ENCODE data around the gene KLHL22. TPM values are rescaled to one million over a fixed set of nuclear protein-coding genes. Genes with fewer than 3 reads are reported as not detected.

KLHL22 gene
- total RNA-seq, 1 experiment from 2014 or later: 26.5 TPM

- Mint-ChIP-seq H3K4me1 (ENCODE audit: low read depth, unreplicated experiment) (peaks cover 7% of the 10 kb centered on the region), H3K4me3 (ENCODE audit: low read depth, unreplicated experiment) (no peak overlapping the region)
These were observed 71.6 kb downstream of the KLHL22 start for GRCh38 chr22:20423906-20424551.

GRCh38 chr22:20423008-20423905 is 72.3 kb downstream of the KLHL22 start:
- no peaks in the 10 kb centered on the region for H3K9me3 Mint-ChIP-seq (ENCODE audit: low read depth, unreplicated experiment)
- peaks cover 7% of the 10 kb centered on the region for H3K4me1 Mint-ChIP-seq (ENCODE audit: low read depth, unreplicated experiment)
- TF ChIP-seq, protein P1, sequence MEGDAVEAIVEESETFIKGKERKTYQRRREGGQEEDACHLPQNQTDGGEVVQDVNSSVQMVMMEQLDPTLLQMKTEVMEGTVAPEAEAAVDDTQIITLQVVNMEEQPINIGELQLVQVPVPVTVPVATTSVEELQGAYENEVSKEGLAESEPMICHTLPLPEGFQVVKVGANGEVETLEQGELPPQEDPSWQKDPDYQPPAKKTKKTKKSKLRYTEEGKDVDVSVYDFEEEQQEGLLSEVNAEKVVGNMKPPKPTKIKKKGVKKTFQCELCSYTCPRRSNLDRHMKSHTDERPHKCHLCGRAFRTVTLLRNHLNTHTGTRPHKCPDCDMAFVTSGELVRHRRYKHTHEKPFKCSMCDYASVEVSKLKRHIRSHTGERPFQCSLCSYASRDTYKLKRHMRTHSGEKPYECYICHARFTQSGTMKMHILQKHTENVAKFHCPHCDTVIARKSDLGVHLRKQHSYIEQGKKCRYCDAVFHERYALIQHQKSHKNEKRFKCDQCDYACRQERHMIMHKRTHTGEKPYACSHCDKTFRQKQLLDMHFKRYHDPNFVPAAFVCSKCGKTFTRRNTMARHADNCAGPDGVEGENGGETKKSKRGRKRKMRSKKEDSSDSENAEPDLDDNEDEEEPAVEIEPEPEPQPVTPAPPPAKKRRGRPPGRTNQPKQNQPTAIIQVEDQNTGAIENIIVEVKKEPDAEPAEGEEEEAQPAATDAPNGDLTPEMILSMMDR (IDR thresholded peaks at IDR 0.05; ENCODE audit: unreplicated experiment): no peak
- H3K27ac Mint-ChIP-seq (ENCODE audit: unreplicated experiment): no peak overlapping the region
- H3K36me3 Mint-ChIP-seq (ENCODE audit: insufficient read depth, unreplicated experiment): no peaks in the 10 kb centered on the region
- BruUV-seq (replicated peaks): no TSS peak
- CTCF ChIA-PET: no interaction called here
- no peak overlapping the region for H3K4me3 Mint-ChIP-seq (ENCODE audit: low read depth, unreplicated experiment)
- H3K27me3 Mint-ChIP-seq (ENCODE audit: unreplicated experiment): peaks cover 17% of the 10 kb centered on the region
- DNase-seq: no peak
- intact Hi-C loops (cut with micrococcal nuclease; ENCODE audit: unreplicated experiment): no loop called here

More at GRCh38 chr22:20423906-20424551, 71.6 kb downstream of the KLHL22 start:
- Mint-ChIP-seq H3K36me3 (ENCODE audit: insufficient read depth, unreplicated experiment) (no peaks in the 10 kb centered on the region), H3K27me3 (ENCODE audit: unreplicated experiment) (peaks cover 23% of the 10 kb centered on the region), H3K9me3 (ENCODE audit: low read depth, unreplicated experiment) (no peaks in the 10 kb centered on the region), H3K27ac (ENCODE audit: unreplicated experiment) (no peak overlapping the region)
- DNase-seq: no peak
- TF ChIP-seq, protein P1 (IDR thresholded peaks at IDR 0.05; ENCODE audit: unreplicated experiment): no peak
- BruUV-seq (replicated peaks): no TSS peak
- intact Hi-C loops (cut with micrococcal nuclease; ENCODE audit: unreplicated experiment): no loop called here
- CTCF ChIA-PET: no interaction called here

DNA sequence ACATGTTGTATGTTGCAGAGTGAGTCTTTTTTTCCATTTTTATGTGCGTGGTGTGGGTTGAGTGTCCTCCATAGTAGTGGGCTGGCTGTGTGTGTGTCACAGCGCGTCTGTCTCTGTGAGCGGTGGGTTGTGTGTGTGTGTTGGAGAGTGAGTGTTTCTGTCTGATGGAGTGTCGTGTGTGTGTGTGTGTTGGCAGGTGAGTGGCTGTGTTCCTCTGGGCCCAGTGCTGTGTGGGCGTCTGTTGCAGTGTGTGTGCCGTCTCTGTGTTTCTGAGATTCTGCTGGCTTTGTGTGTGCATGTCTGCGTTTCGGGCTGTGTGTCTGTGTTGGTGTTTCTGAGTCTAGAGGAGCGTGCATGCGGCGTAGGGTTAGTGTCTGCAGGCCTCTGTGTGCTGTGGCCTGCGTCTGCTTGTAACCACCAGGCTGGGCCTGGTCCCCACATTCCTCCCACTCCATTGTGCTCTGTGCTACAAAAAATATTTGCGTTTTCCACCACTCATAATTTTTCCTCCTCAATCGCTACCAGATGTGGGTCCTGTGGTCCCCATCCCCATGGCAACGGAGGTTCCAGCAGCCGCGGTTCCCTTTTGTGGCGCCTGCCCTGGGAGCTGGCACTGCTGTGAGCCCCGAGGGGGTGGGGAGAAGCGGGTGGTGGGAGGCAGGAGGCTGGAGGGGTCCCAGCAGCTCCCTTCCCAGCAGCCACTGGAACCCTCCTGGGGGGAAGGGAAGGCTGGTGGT is 73.2 kb downstream of the KLHL22 start:
- CTCF ChIA-PET: no interaction called here
- Mint-ChIP-seq H3K27ac (ENCODE audit: unreplicated experiment) (no peak overlapping the region), H3K36me3 (ENCODE audit: insufficient read depth, unreplicated experiment) (no peaks in the 10 kb centered on the region), H3K4me3 (ENCODE audit: low read depth, unreplicated experiment) (no peak overlapping the region), H3K4me1 (ENCODE audit: low read depth, unreplicated experiment) (peaks cover 7% of the 10 kb centered on the region), H3K27me3 (ENCODE audit: unreplicated experiment) (peaks cover 9% of the 10 kb centered on the region), H3K9me3 (ENCODE audit: low read depth, unreplicated experiment) (no peaks in the 10 kb centered on the region)
- TF ChIP-seq, protein P1 (IDR thresholded peaks at IDR 0.05; ENCODE audit: unreplicated experiment): no peak
- no peak for DNase-seq
- BruUV-seq (replicated peaks): no TSS peak
- intact Hi-C loops (cut with micrococcal nuclease; ENCODE audit: unreplicated experiment): no loop called here

- CTCF ChIA-PET: no interaction called here
- no peaks in the 10 kb centered on the region for H3K36me3 Mint-ChIP-seq (ENCODE audit: insufficient read depth, unreplicated experiment)
- DNase-seq: no peak
- H3K4me1 Mint-ChIP-seq (ENCODE audit: low read depth, unreplicated experiment): peaks cover 7% of the 10 kb centered on the region
- intact Hi-C loops (cut with micrococcal nuclease; ENCODE audit: unreplicated experiment): no loop called here
- no TSS peak for BruUV-seq (replicated peaks)
- no peaks in the 10 kb centered on the region for H3K9me3 Mint-ChIP-seq (ENCODE audit: low read depth, unreplicated experiment)
- H3K4me3 Mint-ChIP-seq (ENCODE audit: low read depth, unreplicated experiment): no peak overlapping the region
- H3K27ac Mint-ChIP-seq (ENCODE audit: unreplicated experiment): no peak overlapping the region
- H3K27me3 Mint-ChIP-seq (ENCODE audit: unreplicated experiment): no peaks in the 10 kb centered on the region
- TF ChIP-seq, protein P1 (IDR thresholded peaks at IDR 0.05; ENCODE audit: unreplicated experiment): no peak
These were observed 74.1 kb downstream of the KLHL22 start for GRCh38 chr22:20421507-20421874.
